T-helper 2 cell treated with Interferon-gamma antibody and Interleukin-4, amounts not matched to agents 5 μg/mL and 100 μg/mL, for 36 hours (primary cell): Measurements from ENCODE around the gene POMGNT1.

Experiments
- DNase-seq: peaks from one replicate; pipeline ENCODE4 v3.0.0; 2021; ENCODE audit warnings: low spot score
- H3K27ac Mint-ChIP-seq: one replicate; pipeline ENCODE4 v1.8.0; 2021; ENCODE audit warnings: mild to moderate bottlenecking, mixed read lengths
- H3K27me3 Mint-ChIP-seq: one replicate; pipeline ENCODE4 v1.8.0; 2021; ENCODE audit warnings: low read depth, mixed read lengths
- H3K36me3 Mint-ChIP-seq: one replicate; pipeline ENCODE4 v1.8.0; 2021; ENCODE audit warnings: low read depth, mixed read lengths
- H3K4me1 Mint-ChIP-seq: one replicate; pipeline ENCODE4 v1.8.0; 2021; ENCODE audit warnings: low read depth, mixed read lengths
- H3K4me3 Mint-ChIP-seq: one replicate; pipeline ENCODE4 v1.8.0; 2022; ENCODE audit warnings: mild to moderate bottlenecking, moderate library complexity, mixed read lengths
- H3K9me3 Mint-ChIP-seq: one replicate; pipeline ENCODE4 v1.8.0; 2021; ENCODE audit warnings: mixed read lengths

The POMGNT1 gene

DNA sequence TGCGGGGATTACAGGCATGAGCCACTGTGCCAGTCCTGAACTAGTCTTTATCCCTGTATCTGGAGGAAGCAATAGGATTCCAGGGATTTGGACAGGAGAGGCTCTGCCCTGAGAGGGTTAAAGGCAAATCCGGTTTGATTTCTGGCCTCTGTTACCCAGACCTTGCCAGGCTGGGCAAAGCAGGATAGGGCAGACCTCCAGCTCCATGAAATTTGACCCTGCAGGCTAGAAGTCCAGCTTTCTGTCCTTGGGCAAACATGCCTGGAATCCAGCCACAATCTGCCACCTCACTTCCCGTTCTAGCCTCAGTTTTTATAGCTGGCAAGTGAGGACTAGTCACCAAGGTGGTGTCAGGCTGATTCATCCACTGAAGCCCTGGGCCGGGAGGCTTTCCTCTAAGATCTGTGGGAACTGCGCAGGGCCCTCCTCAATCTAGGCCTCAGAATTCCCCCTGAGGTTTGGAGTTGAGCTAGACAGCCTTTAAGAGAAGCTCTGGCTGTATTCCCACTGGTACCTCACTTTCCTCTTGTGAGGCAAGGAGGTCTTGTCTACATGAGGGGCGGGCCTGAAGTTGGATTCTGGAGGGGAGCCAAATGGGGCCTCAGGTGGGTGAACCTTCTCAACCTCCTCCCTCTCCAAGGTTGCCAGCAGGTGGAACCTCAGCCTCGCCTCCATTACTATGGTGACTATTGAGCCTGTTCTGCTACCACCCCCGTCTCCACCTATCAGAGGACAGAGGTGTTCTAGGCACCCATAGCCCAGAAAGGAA, 15.0 kb downstream of the POMGNT1 start:
- H3K27me3 Mint-ChIP-seq, result no peaks in the 10 kb centered on the region
- no peaks in the 10 kb centered on the region for H3K36me3 Mint-ChIP-seq
- no peaks in the 10 kb centered on the region for H3K9me3 Mint-ChIP-seq
- no peak overlapping the region for H3K27ac Mint-ChIP-seq
- no peak for DNase-seq
- no peaks in the 10 kb centered on the region for H3K4me1 Mint-ChIP-seq
- no peak overlapping the region for H3K4me3 Mint-ChIP-seq

- no peak overlapping the region for H3K4me3 Mint-ChIP-seq
- DNase-seq, result no peak
Observed at GRCh38 chr1:46181343-46182260, 16.6 kb downstream of the POMGNT1 start.

GRCh38 chr1:46180082-46180616, 18.1 kb downstream of the POMGNT1 start:
- no peak for DNase-seq
- Mint-ChIP-seq H3K9me3 (no peaks in the 10 kb centered on the region), H3K36me3 (no peaks in the 10 kb centered on the region), H3K27ac (no peak overlapping the region), H3K4me3 (no peak overlapping the region), H3K4me1 (no peaks in the 10 kb centered on the region), H3K27me3 (no peaks in the 10 kb centered on the region)

More at GRCh38 chr1:46181343-46182260, 16.6 kb downstream of the POMGNT1 start:
- Mint-ChIP-seq H3K4me1 (no peaks in the 10 kb centered on the region), H3K27me3 (no peaks in the 10 kb centered on the region), H3K36me3 (no peaks in the 10 kb centered on the region), H3K27ac (no peak overlapping the region), H3K9me3 (no peaks in the 10 kb centered on the region)

DNA sequence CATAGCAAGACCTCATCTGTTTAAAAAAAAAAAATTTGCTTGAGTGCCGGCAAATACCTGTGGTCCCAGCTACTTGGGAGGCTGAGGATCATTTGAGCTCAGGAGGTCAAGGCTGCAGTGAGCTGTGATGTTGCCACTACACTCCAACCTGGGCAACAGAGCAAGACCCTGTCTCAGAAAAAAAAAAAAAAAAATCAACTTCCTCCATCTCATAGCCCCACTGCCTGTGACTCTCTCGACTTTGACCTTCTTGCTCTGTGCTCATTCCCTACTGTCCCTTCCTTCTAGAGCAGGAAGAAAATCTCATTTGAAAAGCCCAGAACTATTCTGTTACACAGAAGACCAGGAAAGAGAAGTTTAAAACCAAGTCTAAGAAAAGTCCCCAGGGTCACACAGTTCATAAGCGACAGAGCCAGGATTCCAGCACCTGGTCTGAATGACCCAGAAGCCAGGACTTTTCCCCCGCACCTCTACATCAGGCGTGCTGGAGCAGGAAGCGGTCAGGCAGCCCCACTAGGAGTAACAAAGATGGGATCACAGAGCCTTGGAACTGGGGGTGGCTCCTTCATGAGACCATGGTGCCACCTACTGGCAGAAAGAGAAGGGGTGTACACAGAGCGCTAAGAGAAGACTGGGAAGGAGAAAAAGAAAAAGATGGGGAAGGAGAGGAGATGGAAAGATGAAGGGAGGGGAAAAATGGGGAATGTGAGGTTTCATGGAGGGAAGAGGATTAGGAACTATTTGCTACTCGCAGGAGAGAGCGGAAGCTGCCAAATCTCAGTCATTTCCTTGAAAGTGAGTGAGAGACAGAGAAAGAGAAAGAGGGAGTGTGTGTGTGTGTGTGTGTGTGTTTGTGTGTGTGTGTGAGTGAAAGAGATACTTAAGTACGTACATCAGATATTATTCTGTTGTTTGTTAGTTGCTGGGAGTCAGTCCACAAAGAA, 18.8 kb downstream of the POMGNT1 start:
- no peak overlapping the region for H3K4me3 Mint-ChIP-seq
- no peak overlapping the region for H3K27ac Mint-ChIP-seq
- peak; percentile 40 for DNase-seq
- no peaks in the 10 kb centered on the region for H3K27me3 Mint-ChIP-seq
- no peaks in the 10 kb centered on the region for H3K4me1 Mint-ChIP-seq
- no peaks in the 10 kb centered on the region for H3K36me3 Mint-ChIP-seq
- H3K9me3 Mint-ChIP-seq, result no peaks in the 10 kb centered on the region

DNA sequence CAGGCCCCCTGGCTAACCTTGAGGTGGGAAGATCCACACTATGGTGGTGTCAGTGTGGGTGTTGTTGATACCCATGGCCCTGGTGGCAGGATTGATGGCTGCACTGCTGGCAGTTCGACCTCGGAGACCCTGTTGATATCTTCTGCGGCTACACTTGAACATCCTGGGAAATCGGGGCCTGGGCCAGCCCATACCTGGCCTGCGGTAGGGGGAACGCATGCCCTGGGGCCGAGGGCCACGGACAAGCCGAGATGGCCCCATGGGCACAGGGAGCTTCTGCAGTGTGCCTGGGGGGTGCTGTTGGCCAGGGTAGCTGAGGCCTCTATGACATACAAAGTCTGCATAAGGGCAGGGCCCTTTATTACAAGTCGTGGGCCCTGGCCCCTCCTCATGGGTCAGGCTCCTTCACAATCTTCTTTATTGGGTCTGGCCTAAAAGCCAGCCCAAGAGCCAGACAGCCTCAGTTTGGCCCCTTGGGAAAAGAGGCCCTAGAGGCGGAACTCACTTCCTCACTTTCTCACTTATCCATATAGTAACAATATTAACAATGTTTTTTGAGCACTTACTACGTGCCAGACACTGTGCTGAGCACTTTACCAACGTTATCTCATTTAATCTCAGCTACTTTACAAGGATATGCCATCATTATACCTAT, 21.9 kb downstream of the POMGNT1 start, which contains the start of gene P3R3URF:
P3R3URF (minus strand) TSS at position 278 of the 655 bp plus-strand sequence; CDS start at position 261, 17 bp downstream.
- H3K4me1 Mint-ChIP-seq, result no peaks in the 10 kb centered on the region
- H3K4me3 Mint-ChIP-seq, result no peak within 1 kb of the TSS
- H3K27me3 Mint-ChIP-seq, result peaks cover 2% of the 10 kb centered on the region
- no peak for DNase-seq
- no peak within 1 kb of the TSS for H3K27ac Mint-ChIP-seq
- no peaks in the 10 kb centered on the region for H3K9me3 Mint-ChIP-seq
- no peaks in the 10 kb centered on the region for H3K36me3 Mint-ChIP-seq

GRCh38 chr1:46175243-46175642, 23.0 kb downstream of the POMGNT1 start:
- Mint-ChIP-seq H3K4me1 (no peaks in the 10 kb centered on the region), H3K27ac (no peak overlapping the region), H3K4me3 (no peak overlapping the region), H3K9me3 (no peaks in the 10 kb centered on the region), H3K36me3 (no peaks in the 10 kb centered on the region), H3K27me3 (peaks cover 2% of the 10 kb centered on the region)
- no peak for DNase-seq

DNA sequence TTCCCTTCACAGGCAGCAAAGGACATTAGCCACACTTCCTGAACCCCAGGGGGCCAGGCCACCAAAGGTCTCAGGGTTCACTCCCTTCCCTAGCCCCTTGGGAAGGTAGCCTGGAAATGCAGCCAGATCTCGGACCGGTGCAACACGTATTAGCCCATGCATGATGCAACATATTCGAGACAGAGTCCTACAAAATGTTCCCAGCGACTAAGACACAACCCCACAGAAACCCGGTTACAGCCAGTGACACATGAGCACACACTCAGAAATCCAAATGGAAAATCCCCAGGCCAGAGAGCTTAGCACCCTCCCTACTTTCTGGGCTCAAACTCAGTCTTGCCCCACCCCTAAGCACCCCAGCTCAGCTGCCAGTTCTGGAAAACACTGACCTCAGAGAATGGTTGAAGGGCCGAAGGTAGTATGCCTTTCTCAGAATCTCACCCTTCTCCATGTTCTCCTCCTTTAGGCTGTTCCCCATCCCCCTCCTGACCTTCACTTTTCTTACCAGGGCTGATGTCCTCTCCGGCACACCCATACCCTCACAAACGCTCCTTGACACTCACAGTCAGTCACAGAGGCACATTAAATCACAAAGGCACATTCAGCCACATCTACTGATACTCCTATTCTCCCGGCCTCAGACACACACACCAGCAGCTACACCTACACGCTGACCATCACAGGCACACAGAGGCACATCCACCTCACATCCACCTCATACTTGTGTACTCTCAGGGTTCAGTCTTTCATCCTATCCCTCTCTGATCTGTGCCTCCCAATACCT, 23.6 kb downstream of the POMGNT1 start, which contains the start of gene TSPAN1:
TSPAN1 (plus strand) TSS at position 640 of the 784 bp plus-strand sequence. CDS start 6,021 bp downstream, outside the sequence.
- no peak for DNase-seq
- Mint-ChIP-seq H3K9me3 (no peaks in the 10 kb centered on the region), H3K27ac (no peak within 1 kb of the TSS), H3K4me3 (no peak within 1 kb of the TSS), H3K4me1 (no peaks in the 10 kb centered on the region), H3K36me3 (no peaks in the 10 kb centered on the region), H3K27me3 (peaks cover 2% of the 10 kb centered on the region)

- no peak for DNase-seq
- Mint-ChIP-seq H3K27me3 (peaks cover 6% of the 10 kb centered on the region), H3K4me1 (no peaks in the 10 kb centered on the region)
Observed at GRCh38 chr1:46173361-46173856, 24.8 kb downstream of the POMGNT1 start.

DNA sequence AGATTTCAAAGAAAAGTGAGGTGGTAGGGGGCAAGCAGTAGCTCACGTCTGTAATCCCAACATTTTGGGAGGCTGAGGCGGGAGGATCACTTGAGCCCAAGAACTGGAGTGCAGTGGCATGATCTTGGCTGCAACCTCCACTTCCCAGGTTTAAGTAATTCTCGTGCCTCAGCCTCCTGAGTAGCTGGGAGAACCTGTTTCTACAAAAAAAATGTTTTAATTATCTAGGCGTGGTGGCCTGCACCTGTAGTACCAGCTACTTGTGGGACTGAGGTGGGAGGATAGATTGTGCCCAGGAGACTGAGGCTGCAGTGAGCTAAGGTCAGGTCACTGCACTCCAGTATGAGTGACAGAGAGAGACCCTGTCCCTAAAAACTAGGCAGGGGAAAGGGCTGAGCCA, 25.9 kb downstream of the POMGNT1 start:
- Mint-ChIP-seq H3K27ac (no peak overlapping the region), H3K4me3 (no peak overlapping the region), H3K4me1 (peaks cover 3% of the 10 kb centered on the region), H3K27me3 (peaks cover 11% of the 10 kb centered on the region), H3K36me3 (no peaks in the 10 kb centered on the region), H3K9me3 (no peaks in the 10 kb centered on the region)
- DNase-seq, result no peak

More at GRCh38 chr1:46173361-46173856, 24.8 kb downstream of the POMGNT1 start:
- no peak overlapping the region for H3K4me3 Mint-ChIP-seq
- no peaks in the 10 kb centered on the region for H3K36me3 Mint-ChIP-seq
- no peak overlapping the region for H3K27ac Mint-ChIP-seq
- no peaks in the 10 kb centered on the region for H3K9me3 Mint-ChIP-seq

DNA sequence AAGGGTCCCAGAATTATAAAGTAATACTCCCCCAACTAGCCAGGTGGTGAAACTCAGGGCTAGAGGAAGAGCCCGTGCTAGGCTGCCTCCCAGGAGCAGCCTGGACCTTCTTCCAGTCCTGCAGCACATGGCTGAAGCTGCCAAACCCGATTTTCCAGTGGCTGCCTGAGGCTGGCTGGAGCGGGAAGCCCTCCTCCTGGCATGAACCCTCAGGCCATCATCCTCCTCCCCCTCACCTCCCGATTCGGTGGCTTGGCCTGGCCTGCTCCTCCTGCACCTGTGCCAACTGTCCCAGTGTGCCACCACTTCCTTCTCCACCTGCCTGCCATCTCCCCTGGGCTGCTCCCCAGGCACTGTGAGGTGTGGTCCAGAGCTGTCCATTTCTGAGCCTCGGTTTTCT, 26.4 kb downstream of the POMGNT1 start:
- H3K9me3 Mint-ChIP-seq, result no peaks in the 10 kb centered on the region
- peaks cover 14% of the 10 kb centered on the region for H3K27me3 Mint-ChIP-seq
- H3K4me1 Mint-ChIP-seq, result peaks cover 7% of the 10 kb centered on the region
- no peak overlapping the region for H3K27ac Mint-ChIP-seq
- H3K36me3 Mint-ChIP-seq, result no peaks in the 10 kb centered on the region
- H3K4me3 Mint-ChIP-seq, result no peak overlapping the region
- DNase-seq, result no peak

GRCh38 chr1:46171351-46171750, 26.9 kb downstream of the POMGNT1 start:
- H3K27ac Mint-ChIP-seq, result no peak overlapping the region
- no peaks in the 10 kb centered on the region for H3K9me3 Mint-ChIP-seq
- H3K4me3 Mint-ChIP-seq, result no peak overlapping the region
- H3K27me3 Mint-ChIP-seq, result peaks cover 15% of the 10 kb centered on the region
- H3K36me3 Mint-ChIP-seq, result no peaks in the 10 kb centered on the region
- no peak for DNase-seq
- peaks cover 11% of the 10 kb centered on the region for H3K4me1 Mint-ChIP-seq

- Mint-ChIP-seq H3K36me3 (no peaks in the 10 kb centered on the region), H3K4me1 (peaks cover 12% of the 10 kb centered on the region), H3K4me3 (no peak overlapping the region), H3K27ac (no peak overlapping the region), H3K9me3 (no peaks in the 10 kb centered on the region), H3K27me3 (peaks cover 19% of the 10 kb centered on the region)
- DNase-seq, result no peak
Observed at GRCh38 chr1:46169811-46170454, 28.3 kb downstream of the POMGNT1 start.
